Measurements from ENCODE around the gene C16orf92. TPM values are rescaled to one million over a fixed set of nuclear protein-coding genes. Genes with fewer than 3 reads are reported as not detected.

C16orf92 gene
- total and polyA plus RNA-seq, 2 of the 13 experiments (the other 11 are each of a cell fraction or from before 2014, with no cell fraction given): not detected

DNA sequence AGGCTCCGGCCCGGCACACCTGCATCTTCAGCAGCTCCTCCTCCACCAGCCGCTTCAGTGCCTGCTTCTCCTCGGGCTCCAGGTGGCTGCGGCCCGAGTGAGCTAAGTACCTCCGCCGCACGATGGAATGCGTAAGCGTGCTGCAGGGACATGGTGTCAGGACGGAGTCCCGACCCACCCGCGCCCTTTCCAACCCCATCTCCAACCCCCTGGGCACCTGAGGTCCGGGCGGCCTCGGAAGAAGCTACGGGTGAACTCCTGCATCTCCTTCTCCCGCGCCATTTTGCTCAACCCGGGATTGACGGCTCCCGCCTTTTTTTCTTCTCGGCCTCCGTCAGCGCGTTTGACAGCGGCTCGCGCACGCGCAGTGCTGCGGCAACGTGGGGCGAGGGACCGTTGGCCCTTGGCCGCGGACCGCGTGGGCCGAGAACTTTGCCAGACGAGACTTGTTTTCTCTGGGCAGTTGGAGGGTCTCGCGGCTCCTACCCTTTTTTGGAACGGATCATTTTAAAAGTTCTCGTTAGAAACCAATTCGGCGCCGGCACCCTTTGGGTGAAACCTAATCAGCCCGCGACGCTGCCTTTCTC, 27.6 kb upstream of the C16orf92 start, which contains the start of gene HIRIP3 (continued):
- TF ChIP-seq, protein P1, sequence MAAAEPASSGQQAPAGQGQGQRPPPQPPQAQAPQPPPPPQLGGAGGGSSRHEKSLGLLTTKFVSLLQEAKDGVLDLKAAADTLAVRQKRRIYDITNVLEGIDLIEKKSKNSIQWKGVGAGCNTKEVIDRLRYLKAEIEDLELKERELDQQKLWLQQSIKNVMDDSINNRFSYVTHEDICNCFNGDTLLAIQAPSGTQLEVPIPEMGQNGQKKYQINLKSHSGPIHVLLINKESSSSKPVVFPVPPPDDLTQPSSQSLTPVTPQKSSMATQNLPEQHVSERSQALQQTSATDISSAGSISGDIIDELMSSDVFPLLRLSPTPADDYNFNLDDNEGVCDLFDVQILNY (CRISPR knock-in tag; conservative IDR thresholded peaks at IDR 0.05): peak; percentile 53; the same call in 1 of the 2 replicates
- peak; percentile 28 for TF ChIP-seq DBP (CRISPR knock-in tag; IDR thresholded peaks at IDR 0.05; ENCODE audit: not compliant biosample characterization)
- TF ChIP-seq MTF2 (CRISPR knock-in tag; IDR thresholded peaks at IDR 0.05; ENCODE audit: borderline replicate concordance): no peak
- TF ChIP-seq ATF5 (CRISPR knock-in tag; IDR thresholded peaks at IDR 0.05; ENCODE audit: low read depth): no peak
- TF ChIP-seq ZNF44 (CRISPR knock-in tag; IDR thresholded peaks at IDR 0.05): no peak
- TF ChIP-seq HMGXB3 (CRISPR knock-in tag; IDR thresholded peaks at IDR 0.05; ENCODE audit: borderline replicate concordance): peak; percentile 77; the same call in 1 of the 2 replicates
- TF ChIP-seq HDAC2 (CRISPR knock-in tag; IDR thresholded peaks at IDR 0.05): no peak
- no peak for TF ChIP-seq ZBTB25 (CRISPR knock-in tag; IDR thresholded peaks at IDR 0.05)
- no peak for TF ChIP-seq NR1H2 (CRISPR knock-in tag; IDR thresholded peaks at IDR 0.05; ENCODE audit: borderline replicate concordance, low read depth)
- no peak for TF ChIP-seq ZNF33A (CRISPR knock-in tag; IDR thresholded peaks at IDR 0.05; ENCODE audit: borderline replicate concordance)
- TF ChIP-seq RFX3 (CRISPR knock-in tag; IDR thresholded peaks at IDR 0.05): no peak
- no peak for TF ChIP-seq ZNF350 (CRISPR knock-in tag; IDR thresholded peaks at IDR 0.05; ENCODE audit: borderline replicate concordance, low read depth)
- TF ChIP-seq ZNF484 (CRISPR knock-in tag; IDR thresholded peaks at IDR 0.05; ENCODE audit: borderline replicate concordance, low read depth): no peak
- TF ChIP-seq ZNF598 (CRISPR knock-in tag; IDR thresholded peaks at IDR 0.05; ENCODE audit: borderline replicate concordance): no peak
- no peak for TF ChIP-seq EZH2 (conservative IDR thresholded peaks at IDR 0.05; ENCODE audit: low read depth, low read length)
- no peak for TF ChIP-seq TRIM24 (CRISPR knock-in tag; IDR thresholded peaks at IDR 0.05)
- TF ChIP-seq ZNF225 (CRISPR knock-in tag; IDR thresholded peaks at IDR 0.05): no peak
- TF ChIP-seq ZFAT (CRISPR knock-in tag; conservative IDR thresholded peaks at IDR 0.05): peak; percentile 92
- TF ChIP-seq ZSCAN21 (CRISPR knock-in tag; IDR thresholded peaks at IDR 0.05; ENCODE audit: borderline replicate concordance): 0 out of 2 replicates have a peak, but pooled peaks have one; percentile 10
- TF ChIP-seq ZNF616 (CRISPR knock-in tag; IDR thresholded peaks at IDR 0.05; ENCODE audit: low read depth): 0 out of 2 replicates have a peak, but pooled peaks have one; percentile 63
- no peak for TF ChIP-seq ZMYM4 (CRISPR knock-in tag; IDR thresholded peaks at IDR 0.05)
- peak; percentile 82; the same call in 2 of the 3 replicates for TF ChIP-seq MXI1 (IDR thresholded peaks at IDR 0.05; ENCODE audit: borderline replicate concordance, low read depth, low read length)
